Left renal cortex interstitium (tissue), 4 donors: ENCODE measurements around the gene PDHA2. TPM values are rescaled to one million over a fixed set of nuclear protein-coding genes. Genes with fewer than 3 reads are reported as not detected.
"Not testable (repeated sequence)": the region's sequence is repeated elsewhere in the genome, so short reads cannot be mapped to it uniquely, and the experiment has no call there.

ENCODE experiments used
- DNase-seq, 4 donors: peaks; one replicate each; pipeline ENCODE4 v3.0.0-alpha.2; 2013; ENCODE audit warnings: low read depth in 4 of 4, low spot score in 2 of 4, missing footprints in 1 of 4
- polyA plus RNA-seq, 4 donors: library from polyadenylated mRNA; unstranded; fragments of 120-200 nt; gene quantifications; one replicate each; pipeline ENCODE4 v1.2.1, GENCODE V29; 2013; ENCODE audit not compliant: insufficient read length in 4 of 4

PDHA2 gene
- polyA plus RNA-seq: not detected

DNA sequence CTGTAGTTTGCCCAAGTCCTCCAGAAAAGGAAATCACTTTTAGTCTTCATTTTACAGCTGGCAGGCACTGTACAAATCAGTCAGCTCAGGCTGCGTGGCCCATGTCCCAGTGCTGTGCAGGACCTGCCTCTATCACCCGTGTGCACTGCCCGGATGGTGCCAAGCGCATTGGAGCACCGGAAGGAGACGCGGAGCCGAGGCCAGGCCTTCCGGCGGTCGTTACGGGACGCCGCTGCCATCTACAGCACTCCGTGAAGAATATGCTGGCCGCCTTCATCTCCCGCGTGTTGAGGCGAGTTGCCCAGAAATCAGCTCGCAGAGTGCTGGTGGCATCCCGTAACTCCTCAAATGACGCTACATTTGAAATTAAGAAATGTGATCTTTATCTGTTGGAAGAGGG lies at the start of gene PDHA2:
PDHA2 (plus strand) TSS at position 203 of the 400 bp plus-strand sequence; CDS start at position 261, 58 bp downstream.
- DNase-seq: no peak

DNA sequence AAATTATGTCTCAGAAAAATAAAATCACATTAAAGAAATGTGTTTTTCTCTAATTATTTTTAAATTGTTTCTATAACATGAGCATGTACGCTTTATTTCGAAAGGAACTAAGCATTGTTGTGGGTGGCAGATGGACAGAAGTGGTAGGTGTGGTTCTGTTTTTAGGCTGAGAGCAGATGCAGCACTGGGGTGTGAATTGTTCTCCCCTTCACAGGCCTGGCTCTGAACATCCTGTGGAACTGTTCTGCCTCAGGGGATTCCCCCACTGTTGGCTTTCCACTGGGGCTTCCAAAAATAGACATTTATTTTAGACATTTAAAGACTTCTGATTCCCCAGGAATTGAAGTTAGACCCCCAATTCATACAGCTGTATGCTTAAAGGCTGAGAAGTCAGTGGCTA lies 41.9 kb upstream of the PDHA2 start:
- DNase-seq: no peak

DNA sequence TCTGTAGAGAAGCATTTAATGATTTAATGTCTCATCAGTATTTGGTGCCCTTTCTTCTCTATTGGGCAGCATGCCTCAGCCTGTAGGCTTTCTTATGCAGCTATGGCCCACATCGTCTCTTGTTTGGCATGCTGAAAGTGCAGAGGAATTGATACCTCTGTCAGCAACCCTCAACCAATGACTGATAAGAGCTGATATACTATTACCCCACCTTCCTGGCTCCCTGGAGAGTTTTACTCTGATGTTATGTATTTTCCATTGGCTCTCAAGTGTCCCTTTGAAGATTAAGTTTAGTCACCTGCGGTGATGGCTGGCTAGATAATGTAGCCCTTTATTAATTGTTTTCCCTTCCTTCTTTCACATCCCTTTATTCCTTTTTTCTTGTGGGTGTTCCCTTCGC lies 41.2 kb upstream of the PDHA2 start:
- no peak for DNase-seq

DNA sequence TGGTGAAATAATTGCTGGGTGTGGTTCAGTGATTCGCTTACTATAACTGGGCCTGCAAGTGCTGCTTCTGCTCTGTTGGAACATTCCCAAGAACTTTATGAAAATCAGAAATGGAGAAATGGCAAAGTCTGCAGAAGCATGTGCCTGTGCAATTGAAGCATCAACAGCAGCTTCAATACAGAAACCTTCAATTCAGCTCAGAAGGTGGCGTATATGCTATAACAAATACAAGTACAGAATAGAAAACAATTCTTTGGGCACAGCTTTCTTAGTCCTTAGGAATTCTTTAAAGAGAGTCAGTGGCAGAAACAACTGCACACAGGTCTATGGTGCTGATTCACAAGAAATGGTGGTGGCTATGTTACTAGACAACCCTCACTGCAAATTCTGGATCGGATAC lies 18.0 kb upstream of the PDHA2 start:
- DNase-seq: no peak

DNA sequence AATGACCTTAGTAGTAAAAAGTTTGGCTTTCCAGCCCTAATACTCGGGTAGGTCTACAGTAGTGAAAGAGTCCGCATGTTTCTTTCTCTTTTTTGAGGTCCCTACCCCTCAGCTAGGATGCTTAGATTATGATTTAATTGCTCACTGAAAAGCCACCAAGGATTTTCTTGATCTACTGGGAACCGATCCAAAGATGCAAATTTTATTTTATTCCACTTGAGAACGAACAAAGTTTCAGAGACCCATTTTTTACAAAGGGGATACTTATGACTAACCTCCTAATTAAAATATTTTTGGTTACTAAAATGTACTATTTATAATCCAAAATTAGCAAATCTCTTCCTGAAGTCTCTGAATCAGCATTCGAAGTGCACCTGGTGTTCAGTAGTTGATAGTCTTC lies 14.3 kb upstream of the PDHA2 start:
- DNase-seq: no peak

DNA sequence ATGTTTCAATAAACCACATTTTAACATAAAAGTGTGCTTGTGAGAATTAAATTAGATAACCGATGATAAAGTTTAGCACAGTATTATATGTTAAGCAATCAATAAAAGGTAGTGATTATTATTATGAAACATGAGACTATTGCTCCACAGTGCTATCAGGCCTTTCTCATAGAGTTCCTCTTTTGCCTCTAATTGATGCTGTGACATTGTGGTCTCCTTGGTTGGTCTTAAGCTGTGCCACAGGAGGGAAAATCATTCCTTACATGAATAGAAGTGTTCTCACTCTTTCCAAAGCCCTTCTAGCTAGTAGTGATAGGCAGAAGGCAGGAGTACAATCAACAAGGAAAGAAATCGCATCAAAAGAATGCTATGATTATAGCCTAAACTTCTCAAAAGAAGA lies 9.2 kb upstream of the PDHA2 start:
- no peak for DNase-seq

DNA sequence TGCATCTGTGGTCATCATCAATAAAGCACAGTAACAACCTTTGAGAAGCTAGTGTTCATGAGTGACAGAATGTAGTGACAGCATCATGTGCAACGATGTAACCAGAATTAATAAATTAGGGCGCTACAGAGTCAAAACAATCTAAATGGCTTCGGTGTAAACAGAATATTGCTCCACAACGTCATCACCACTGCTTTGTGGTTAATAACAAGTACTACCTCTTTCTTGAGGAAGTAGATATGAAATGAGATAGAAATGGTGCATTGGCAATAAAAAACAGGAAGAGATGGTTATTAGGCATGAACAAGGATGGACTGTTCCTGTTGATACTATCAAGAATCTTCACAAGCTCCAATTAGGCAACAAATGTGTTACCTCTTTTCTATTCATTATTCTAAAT lies 8.7 kb upstream of the PDHA2 start:
- no peak for DNase-seq

DNA sequence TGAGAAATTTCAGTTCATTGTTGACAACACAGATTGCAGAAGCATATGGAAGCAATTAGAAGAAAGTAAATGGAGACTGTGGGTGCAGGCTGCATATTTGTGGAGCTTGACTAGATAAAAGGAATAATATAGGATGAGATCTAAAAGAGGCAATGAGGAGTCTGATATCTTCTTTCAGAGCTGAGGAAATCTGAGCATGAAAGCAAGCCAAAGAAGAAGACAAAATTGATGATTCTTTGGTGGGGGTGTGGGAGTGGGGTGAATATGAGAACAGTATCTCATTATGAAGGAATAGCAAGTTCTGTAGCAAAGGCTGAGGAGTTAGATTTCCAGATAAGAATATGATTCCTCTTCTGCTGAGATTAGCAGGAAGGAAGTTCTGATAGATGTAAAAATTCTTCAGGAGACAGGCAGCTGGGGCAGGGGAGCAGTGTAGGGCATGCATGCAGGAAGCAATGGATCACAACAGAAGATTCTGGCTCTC lies 6.1 kb upstream of the PDHA2 start:
- peak; percentile 13 to 63 (median 30) for DNase-seq

DNA sequence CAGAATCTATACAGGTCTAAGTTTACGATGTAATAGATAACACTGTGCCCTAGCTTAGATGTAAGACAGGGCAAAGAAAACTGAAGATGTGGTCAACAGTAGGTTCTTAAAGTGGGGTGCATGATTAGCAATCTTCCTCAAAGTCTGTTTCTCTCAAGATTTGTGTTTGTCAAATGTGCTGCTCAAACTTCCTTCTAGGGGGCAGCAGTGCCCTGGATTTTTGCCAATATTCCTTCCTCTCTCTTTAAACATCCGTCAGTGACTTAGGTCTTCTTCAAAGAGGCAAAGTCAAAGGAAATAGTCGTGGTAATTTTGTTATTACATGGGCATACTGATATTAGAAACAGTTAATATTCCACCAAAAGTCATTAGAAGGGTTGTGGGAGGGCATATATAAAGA lies 4.2 kb upstream of the PDHA2 start:
- peak in 2 of 4 donors; percentile 11 to 17 for DNase-seq

DNA sequence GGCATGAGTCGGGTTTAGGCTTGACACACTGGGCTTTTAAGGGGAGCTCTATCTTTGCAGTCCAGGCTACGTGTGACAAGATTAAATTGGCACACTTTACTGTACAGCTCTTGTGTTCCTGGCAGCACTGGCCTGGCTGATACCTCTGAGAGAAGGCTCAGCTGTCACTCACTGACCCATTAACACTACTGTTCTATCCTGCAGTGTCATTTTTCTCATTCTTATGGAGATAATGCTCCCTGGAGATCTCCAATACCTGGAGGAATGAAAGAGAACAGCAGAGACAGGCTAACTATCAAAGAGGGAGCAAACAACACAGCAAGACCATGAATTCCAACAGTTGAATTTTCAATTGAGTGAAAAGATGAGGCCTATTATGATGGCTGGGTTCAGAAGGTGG lies 1.7 kb upstream of the PDHA2 start:
- no peak for DNase-seq

DNA sequence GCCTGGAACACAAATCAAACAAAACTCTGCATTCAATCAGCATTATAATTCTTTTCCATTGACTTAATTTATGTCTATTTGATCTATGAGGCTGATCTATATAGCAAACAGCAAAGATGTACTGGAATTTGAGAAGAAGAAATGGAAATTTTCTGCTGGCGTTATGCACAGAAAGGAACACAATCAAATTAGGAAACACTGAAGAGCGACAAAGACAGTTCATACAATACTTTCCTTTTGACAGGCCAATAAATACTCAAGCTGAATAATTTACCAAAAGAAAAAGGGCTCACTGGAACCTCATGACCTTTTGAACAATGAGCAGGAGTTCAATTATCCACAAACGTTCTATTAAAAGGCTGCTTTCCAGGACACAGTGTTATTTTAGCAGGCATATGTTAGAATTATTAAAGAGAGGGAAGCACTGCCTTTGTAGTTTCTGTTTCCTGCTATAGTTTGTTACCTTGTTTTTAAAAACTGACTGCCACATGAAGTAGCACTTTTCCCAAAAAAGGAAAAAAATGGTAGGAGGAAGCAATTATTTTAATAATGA lies 8.1 kb downstream of the PDHA2 start:
- DNase-seq: no peak

DNA sequence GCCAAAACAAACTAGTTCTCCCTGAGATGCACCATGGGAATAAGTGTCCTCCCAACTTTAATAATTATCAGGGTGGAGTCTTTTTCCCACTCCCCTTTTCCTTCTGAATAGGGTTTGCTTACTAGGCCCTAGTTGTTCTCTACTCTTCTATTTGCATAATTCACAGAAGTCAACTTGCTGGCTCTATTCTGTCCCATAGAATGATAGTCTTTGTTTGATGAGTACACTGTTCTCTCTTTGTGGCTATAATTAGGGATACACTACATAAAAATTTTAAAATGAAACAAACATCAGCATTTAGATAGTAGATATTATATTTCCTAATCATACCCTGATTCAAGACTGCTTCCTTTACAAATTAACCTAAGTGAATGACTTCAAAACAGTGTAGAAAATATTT lies 10.3 kb downstream of the PDHA2 start:
- DNase-seq: no peak

DNA sequence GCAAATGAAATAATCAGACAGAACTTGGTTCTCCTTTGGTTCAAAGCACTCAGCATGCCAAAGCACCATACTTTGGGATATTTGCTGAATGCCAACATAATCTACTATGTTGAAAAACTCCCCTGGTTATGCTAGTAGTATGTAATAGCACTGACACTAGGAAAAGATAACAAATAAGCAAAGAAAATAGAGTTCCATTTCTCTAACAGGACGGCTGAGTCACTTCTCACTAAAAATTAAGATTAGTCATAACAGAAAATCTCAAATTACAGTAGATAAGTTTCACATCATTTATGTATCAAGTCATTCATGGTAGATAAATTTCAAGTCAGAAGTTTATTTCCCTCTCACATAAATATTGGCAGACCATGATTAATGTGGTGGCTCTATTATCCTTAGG lies 17.9 kb downstream of the PDHA2 start:
- no peak for DNase-seq

DNA sequence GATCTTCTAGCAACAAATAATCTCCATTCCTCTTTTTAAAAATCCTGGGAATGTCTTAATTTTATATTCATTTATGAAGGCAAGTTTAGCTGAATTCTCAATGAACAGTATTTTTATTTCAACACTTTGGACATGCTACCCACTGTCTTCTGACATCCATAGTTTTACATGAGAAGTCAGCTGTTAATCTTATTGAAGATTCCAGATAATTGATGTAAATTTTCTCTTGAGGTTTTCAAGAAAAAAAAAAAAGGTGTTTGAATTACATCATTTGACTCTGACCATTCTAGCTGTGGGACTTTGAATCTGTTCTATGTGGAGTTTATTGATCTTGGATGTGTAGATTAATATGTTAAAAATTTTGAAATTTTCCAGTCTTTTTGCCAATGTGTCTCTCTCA lies 28.0 kb downstream of the PDHA2 start:
- DNase-seq: no peak

DNA sequence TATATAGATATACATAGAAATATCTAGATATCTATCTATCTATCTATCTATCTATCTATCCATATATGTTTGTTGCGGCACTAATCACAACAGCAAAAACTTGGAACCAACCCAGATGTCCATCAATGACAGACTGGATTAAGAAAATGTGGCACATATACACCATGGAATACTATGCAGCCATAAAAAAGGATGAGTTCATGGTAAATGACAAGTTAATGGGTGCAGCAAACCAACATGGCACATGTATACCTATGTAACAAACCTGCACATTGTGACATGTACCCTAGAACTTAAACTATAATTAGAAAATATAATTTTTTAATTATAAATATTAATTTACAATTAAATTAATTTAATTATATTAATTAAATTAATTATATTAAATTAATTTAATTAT lies 29.5 kb downstream of the PDHA2 start:
- not testable (repeated sequence) for DNase-seq

DNA sequence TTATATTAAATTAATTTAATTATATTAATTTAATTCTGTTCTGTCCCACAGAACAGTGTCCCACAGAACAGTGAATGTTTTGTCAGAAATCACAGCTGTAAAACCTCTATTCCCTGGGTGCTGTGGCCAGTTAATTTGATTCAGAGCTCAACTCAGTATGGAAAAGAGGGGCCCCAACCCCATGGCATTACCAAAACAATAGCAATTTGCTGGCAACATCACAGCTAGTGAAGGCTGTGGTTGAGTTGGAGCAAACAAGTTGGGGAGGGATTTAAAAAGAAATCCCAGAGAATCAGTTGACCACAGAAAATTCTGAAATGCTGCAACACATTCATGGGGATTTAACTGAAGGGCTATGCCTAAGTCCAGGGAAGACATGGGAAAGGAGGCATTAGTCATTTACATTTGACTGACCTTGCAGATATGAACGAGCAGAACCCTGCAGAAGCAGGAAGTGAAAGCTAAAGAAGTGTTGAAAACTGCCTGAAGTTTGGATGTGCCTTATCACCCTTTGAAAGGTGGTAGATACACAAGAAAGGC lies 30.1 kb downstream of the PDHA2 start:
- DNase-seq: no peak

DNA sequence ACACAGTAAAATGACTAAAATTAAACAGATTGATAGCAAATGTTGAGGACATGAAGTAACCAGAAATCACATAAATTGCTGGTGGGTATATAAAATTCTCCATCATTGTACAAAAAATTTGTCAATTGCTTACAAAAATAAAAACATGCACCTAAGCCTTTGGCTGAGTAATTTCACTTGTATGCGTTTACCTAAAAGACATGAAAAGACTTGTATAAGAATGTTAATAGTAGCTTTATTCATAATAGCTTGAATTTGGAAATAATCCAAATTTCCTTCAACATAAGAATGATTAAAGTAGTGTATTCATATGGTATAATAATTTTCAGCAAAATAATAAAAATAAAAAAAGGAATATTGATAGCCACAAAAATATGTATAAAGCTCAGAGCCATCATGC lies 37.7 kb downstream of the PDHA2 start:
- no peak for DNase-seq

DNA sequence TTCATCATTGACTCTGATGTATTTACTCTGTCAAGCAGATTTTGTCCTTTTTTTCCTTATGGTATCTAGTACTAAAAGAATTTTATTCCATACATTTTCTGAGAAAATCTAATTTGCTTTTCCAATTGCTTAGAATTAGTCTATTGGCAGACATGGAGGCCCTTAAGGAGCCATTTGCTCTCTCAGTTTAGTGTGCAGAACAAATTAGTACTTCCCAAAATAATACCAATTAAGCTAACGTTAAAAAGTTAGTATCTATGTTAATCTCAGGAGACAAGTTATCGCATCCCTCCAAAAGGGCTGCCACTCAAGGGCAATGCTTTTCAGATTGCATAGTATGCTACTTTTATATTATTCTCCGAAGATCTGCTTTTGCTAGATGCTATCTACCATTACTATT lies 47.7 kb downstream of the PDHA2 start:
- DNase-seq: no peak

DNA sequence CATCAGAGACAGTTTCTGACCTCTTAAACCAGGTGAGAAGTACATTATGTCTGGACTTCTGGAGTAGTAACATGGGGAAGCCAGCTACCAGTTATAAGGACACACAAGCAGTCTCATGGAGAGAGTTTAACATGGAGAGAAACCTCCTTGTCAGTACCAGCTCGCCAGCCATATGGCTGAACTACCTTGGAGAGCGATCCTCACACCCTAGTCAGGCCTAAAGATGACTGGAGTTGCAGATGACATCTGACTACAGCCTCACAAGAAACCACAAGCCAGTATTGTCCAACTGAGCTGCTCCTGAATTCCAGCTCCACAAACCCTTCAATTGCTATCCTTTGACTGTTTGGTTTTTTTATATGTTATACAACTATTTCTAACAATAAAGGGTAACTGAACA lies 49.8 kb downstream of the PDHA2 start:
- DNase-seq: no peak
